ENCODE results near the gene POLD2.

The POLD2 gene

DNA sequence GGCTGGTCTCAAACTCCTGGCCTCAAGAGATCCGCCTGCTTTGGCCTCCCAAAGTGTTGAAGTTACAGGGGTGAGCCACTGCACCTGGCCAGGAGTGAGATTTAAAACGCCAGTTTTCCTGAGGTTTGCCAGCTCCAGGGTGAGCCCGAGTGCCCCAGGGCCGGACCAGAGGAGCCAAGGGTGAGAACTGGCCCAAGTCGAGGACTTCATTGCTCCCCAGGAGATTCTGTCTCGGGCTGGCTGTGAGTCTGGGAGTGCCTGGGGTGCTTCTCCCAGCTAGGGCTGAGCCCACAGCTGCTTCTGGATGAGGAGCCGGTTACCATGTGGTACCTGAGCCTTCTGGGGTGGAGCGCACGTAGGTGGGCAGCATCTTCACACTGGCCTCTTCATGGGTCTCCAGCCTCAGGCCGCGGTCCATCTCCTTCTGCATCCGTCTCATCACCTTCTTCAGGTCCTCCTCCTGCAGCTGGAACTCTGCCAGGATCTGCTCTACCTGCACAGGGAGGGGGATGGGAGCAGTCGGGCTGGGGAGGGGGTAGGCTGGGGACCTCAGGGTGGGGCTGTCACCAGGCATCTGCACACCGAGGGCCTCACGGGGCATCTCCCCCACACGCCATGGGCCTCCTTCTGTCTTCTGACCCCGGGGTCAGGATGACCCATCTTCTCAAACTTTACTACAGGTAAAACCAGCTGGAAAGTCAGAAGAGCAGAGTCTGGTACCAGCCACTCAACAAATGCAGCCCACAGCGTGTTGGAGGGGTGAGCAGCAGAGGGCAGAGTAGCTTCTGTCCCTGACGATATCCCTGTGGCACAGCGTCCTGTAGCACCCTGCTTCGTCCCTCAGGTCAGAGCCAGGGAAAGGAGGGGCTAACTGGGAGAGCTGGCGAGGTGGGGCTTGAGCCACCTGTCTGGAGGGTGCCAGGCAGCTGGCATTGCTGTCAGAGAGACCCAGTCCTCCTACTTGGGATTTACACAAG lies 29.9 kb upstream of the POLD2 start:
- peaks cover 0 to 3% (median 0%) of the 10 kb centered on the region in 5 donors for H3K4me1 ChIP-seq (ENCODE audit: control insufficient read depth in 5 of 5, insufficient read depth in 5 of 5, low read length in 5 of 5)
- H3K4me3 ChIP-seq (ENCODE audit: low read depth in 1 of 5, low read length in 5 of 5) = no peak overlapping the region
- H3K9me3 ChIP-seq (ENCODE audit: control insufficient read depth in 5 of 5, low read length in 5 of 5) = no peaks in the 10 kb centered on the region
- no peaks in the 10 kb centered on the region for H3K27me3 ChIP-seq (ENCODE audit: control insufficient read depth in 5 of 5, insufficient read depth in 4 of 5, low read length in 5 of 5)
- no peaks in the 10 kb centered on the region for H3K36me3 ChIP-seq (ENCODE audit: control insufficient read depth in 5 of 5, insufficient read depth in 5 of 5, low read length in 5 of 5)
- H3K27ac ChIP-seq (ENCODE audit: low read depth, low read length) = no peak overlapping the region
- H3K9ac ChIP-seq (ENCODE audit: low read length in 5 of 5) = no peak overlapping the region

DNA sequence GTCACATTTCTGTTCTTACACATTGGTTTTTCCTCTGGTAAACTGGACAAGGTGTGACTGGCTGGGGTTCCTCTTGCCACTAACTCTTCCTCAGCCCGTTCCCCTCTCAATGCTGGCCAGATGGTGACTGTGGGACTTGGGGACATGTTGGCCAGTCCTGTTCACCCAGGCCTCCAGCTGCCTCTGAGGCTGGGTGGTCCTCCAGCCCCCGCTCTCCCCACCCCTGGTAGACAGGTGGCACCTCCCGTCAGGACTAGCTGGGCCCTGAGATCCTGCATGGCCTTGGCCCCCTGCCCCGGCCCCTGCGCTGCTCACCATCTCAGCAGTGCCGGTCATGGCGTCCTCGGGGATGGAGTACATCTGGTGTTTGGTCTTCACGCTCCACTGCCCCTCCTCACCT lies 28.6 kb upstream of the POLD2 start:
- H3K9ac ChIP-seq (ENCODE audit: low read length in 5 of 5) = no peak overlapping the region
- H3K4me3 ChIP-seq (ENCODE audit: low read depth in 1 of 5, low read length in 5 of 5) = no peak overlapping the region
- H3K27ac ChIP-seq (ENCODE audit: low read depth, low read length) = no peak overlapping the region
- H3K9me3 ChIP-seq (ENCODE audit: control insufficient read depth in 5 of 5, low read length in 5 of 5) = no peaks in the 10 kb centered on the region
- H3K27me3 ChIP-seq (ENCODE audit: control insufficient read depth in 5 of 5, insufficient read depth in 4 of 5, low read length in 5 of 5) = no peaks in the 10 kb centered on the region
- H3K36me3 ChIP-seq (ENCODE audit: control insufficient read depth in 5 of 5, insufficient read depth in 5 of 5, low read length in 5 of 5) = no peaks in the 10 kb centered on the region
- H3K4me1 ChIP-seq (ENCODE audit: control insufficient read depth in 5 of 5, insufficient read depth in 5 of 5, low read length in 5 of 5) = no peaks in the 10 kb centered on the region

DNA sequence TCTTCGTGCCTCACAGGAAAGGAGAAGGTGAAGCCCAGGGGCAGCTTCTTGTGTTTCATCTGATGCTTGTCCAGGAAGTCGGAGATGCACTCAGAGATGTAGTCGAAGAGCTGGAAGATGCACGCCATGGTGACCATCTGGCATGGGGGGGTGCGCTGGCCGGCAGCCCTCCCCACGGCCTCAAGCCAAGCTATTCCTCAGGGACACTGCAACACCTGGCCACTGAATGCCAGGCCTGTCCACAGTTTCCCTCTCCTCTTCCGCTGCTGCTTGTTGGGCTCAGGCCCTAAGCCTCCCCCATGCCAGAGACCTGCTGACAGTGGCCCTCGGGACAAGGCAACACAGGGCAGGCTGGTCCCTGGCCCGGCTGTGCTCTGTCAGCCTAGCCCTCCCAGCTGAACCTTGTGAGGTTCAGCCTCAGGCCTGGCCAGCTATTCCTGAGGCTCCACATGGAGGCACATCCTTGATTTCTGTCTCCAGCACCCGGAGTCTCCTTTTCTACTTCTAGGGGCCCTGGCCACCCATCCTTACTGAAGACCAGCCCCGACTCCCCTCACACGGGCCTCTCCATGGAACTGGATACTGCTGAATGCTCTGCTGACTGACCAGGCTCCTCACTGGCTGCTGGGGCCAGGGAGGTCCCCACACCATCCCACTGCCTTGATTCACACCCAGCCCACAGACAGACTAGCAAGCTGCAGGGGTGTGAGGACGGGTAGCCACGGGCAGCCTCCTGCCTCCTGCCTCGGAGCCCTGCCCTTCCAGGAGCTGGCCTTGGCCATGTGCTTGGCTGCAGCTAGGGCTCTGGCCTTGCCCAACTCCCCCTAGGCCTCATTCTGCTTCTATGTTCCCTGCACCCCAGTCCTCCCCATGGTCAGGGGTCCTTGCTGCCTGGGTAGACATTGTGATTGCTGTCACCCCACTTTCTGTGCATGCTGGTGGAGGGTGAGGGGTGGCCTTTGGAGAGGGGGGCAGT lies 27.9 kb upstream of the POLD2 start:
- Histone ChIP-seq H3K9ac (ENCODE audit: low read length in 5 of 5) (no peak overlapping the region), H3K27ac (ENCODE audit: low read depth, low read length) (no peak overlapping the region), H3K4me1 (ENCODE audit: control insufficient read depth in 5 of 5, insufficient read depth in 5 of 5, low read length in 5 of 5) (peaks cover 0 to 5% (median 4%) of the 10 kb centered on the region in 5 donors), H3K27me3 (ENCODE audit: control insufficient read depth in 5 of 5, insufficient read depth in 4 of 5, low read length in 5 of 5) (peaks cover 0 to 6% (median 3%) of the 10 kb centered on the region in 5 donors), H3K9me3 (ENCODE audit: control insufficient read depth in 5 of 5, low read length in 5 of 5) (no peaks in the 10 kb centered on the region), H3K36me3 (ENCODE audit: control insufficient read depth in 5 of 5, insufficient read depth in 5 of 5, low read length in 5 of 5) (no peaks in the 10 kb centered on the region), H3K4me3 (ENCODE audit: low read depth in 1 of 5, low read length in 5 of 5) (no peak overlapping the region)

DNA sequence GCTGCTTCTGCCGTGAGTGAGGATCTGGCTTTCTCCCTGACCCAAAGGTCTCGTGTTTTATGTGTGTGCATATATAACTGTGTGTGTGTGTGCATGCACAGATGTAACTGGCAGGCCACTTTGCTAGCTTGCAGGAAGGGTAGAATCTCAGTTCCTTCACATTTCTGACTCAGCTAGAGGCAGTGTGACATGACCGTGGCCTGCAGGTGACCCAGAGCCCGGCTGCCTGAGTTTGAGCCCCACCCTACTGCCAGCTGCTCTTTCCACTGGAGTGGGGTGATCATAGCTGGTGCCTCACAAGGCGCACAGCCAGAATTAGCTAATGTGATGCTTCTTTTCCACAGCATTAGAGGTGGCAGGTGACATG lies 27.1 kb upstream of the POLD2 start:
- no peaks in the 10 kb centered on the region for H3K9me3 ChIP-seq (ENCODE audit: control insufficient read depth in 5 of 5, low read length in 5 of 5)
- peaks cover 0 to 12% (median 9%) of the 10 kb centered on the region in 5 donors for H3K4me1 ChIP-seq (ENCODE audit: control insufficient read depth in 5 of 5, insufficient read depth in 5 of 5, low read length in 5 of 5)
- no peak overlapping the region for H3K4me3 ChIP-seq (ENCODE audit: low read depth in 1 of 5, low read length in 5 of 5)
- H3K27me3 ChIP-seq (ENCODE audit: control insufficient read depth in 5 of 5, insufficient read depth in 4 of 5, low read length in 5 of 5) = peaks cover 0 to 7% (median 5%) of the 10 kb centered on the region in 5 donors
- no peak overlapping the region for H3K27ac ChIP-seq (ENCODE audit: low read depth, low read length)
- no peaks in the 10 kb centered on the region for H3K36me3 ChIP-seq (ENCODE audit: control insufficient read depth in 5 of 5, insufficient read depth in 5 of 5, low read length in 5 of 5)
- H3K9ac ChIP-seq (ENCODE audit: low read length in 5 of 5) = no peak overlapping the region

DNA sequence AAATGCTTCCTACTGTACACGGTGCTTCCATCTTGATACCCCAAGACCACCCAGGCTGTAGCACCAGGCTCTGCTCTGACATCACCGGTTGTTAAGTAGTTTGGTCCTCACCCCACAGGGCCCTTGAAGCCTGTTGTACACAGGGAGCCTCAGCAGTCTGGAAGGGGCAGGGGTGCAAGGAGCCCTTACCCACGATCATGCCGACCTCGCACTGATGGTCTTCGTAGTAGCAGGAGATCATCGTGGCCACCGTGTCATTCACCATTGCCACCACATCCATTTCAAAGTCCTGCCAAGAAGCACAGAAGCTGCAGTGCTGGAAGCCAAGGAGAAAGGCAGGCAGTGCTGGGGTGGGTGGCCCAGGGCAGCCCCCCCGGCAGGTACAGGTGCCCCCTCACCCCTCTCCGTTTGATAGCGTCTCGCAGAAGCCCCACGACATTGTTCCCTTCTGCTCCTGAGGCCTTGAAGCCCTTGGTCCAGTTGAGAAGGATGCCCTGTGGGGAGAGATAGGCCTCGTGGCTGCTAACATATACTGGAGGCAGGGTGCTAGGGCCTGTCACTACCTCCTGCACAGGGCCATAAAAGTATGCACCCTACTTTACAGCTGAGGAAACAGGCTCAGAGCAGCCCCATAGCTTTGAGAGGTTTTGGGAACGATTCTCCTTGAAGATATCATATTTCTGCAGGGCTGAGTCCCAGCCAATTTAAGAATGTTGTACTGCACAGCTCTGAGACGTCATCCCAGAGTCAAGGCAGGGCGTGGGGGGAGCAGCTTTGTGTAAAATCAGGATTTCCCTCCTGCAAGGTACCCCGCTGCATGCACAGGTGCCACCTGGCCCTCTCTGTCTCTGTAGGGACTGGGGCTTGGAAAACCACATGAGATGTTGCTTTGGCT lies 26.5 kb upstream of the POLD2 start:
- Histone ChIP-seq H3K36me3 (ENCODE audit: control insufficient read depth in 5 of 5, insufficient read depth in 5 of 5, low read length in 5 of 5) (no peaks in the 10 kb centered on the region), H3K4me1 (ENCODE audit: control insufficient read depth in 5 of 5, insufficient read depth in 5 of 5, low read length in 5 of 5) (peaks cover 0 to 17% (median 14%) of the 10 kb centered on the region in 5 donors), H3K27ac (ENCODE audit: low read depth, low read length) (no peak overlapping the region), H3K9me3 (ENCODE audit: control insufficient read depth in 5 of 5, low read length in 5 of 5) (no peaks in the 10 kb centered on the region), H3K4me3 (ENCODE audit: low read depth in 1 of 5, low read length in 5 of 5) (no peak overlapping the region), H3K27me3 (ENCODE audit: control insufficient read depth in 5 of 5, insufficient read depth in 4 of 5, low read length in 5 of 5) (peaks cover 0 to 11% (median 10%) of the 10 kb centered on the region in 5 donors), H3K9ac (ENCODE audit: low read length in 5 of 5) (no peak overlapping the region)

DNA sequence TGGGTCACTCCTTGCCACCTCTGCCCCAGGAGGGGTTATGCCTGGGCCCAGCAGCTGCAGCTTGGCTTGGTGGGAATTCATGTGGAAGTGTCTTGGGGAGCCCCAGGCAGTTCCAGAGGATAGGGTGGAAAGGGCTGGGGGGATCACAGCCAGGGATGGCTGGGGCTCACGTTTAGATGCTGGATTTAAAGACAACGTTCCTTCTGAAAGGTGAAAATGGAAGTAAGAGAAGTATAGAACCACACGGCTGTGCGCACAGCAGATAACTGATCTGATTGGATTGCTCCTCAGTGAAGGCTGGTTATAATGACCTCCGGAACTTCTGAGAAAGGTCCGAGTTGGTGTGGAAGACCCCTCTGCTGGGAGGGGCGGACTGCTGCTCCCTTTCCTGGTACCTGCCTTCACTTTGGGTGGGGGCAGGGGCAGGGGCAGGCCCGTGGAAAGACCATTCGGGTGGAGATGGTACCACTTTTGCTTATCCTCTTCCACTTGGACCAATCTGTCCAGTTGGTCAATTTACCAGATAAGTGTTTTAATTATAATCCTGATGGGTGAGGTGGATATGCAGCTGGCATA lies 25.7 kb upstream of the POLD2 start:
- Histone ChIP-seq H3K27me3 (ENCODE audit: control insufficient read depth in 5 of 5, insufficient read depth in 4 of 5, low read length in 5 of 5) (peaks cover 0 to 13% (median 10%) of the 10 kb centered on the region in 5 donors), H3K9ac (ENCODE audit: low read length in 5 of 5) (no peak overlapping the region), H3K36me3 (ENCODE audit: control insufficient read depth in 5 of 5, insufficient read depth in 5 of 5, low read length in 5 of 5) (no peaks in the 10 kb centered on the region), H3K9me3 (ENCODE audit: control insufficient read depth in 5 of 5, low read length in 5 of 5) (no peaks in the 10 kb centered on the region), H3K4me1 (ENCODE audit: control insufficient read depth in 5 of 5, insufficient read depth in 5 of 5, low read length in 5 of 5) (peaks cover 0 to 17% (median 14%) of the 10 kb centered on the region in 5 donors), H3K27ac (ENCODE audit: low read depth, low read length) (no peak overlapping the region), H3K4me3 (ENCODE audit: low read depth in 1 of 5, low read length in 5 of 5) (no peak overlapping the region)

DNA sequence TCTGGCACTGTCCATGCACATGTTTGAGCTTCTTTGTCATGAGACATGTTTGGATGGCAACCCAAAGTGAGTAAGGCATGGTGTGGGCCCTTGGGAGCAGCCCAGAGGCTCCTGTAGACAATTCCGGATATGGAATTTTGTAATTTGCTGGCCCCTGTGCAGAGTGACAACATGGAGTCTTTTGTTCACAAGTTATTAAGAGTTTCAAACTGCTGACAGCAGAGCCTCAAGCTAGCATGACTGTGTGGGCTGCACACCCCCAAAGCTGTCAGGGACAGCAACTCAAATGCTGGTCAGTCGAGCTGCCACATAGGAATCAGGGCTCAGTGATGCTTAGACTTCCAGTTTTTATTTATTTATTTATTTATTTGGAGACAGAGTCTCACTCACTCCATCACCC lies 24.8 kb upstream of the POLD2 start:
- Histone ChIP-seq H3K4me1 (ENCODE audit: control insufficient read depth in 5 of 5, insufficient read depth in 5 of 5, low read length in 5 of 5) (peaks cover 0 to 17% (median 14%) of the 10 kb centered on the region in 5 donors), H3K27ac (ENCODE audit: low read depth, low read length) (no peak overlapping the region)

DNA sequence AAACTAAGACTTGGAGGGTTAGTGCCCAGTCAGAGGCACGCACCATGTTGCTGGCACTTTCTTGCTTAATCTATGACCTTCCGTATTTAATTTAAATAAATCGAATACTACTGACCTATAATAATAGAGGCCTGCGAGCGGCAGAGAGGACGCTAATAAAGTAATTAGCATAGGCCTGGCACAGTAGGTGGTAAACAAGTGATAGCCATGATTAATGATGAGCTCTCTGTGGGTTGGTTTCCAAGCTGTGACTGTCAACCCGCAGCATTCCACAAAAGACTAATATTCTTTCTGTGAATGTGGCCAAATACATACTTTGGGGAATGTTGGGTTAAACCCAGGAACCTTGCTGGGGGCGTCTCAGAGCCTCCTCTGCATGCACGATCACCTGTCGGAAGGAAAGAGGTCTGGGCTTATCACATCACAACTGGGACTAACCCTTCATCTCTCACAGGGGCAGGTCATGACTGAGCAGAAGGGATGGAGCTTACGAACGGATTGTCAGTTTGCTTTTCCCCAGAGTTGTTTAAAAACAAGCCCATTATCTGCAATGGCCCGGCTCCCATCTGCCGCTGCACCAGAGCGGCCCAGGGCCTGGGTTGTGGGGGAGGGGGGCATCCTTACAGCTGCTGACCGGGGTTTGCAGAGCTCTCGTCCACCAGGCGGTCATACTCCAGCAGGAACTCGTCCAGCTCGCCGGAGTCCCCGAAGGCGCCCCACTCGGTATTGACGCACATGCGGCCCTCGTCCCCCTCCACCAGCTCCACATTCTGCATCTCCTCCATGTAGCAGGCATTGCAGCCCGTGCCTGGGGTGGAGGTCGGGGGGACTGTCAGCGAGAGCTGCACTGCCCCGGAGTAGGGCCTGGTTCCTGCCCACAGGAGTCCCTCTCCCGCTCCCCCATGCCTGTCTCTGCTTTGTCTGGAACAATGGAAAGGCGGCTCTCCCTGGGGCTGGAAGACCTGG lies 24.0 kb upstream of the POLD2 start:
- H3K36me3 ChIP-seq (ENCODE audit: control insufficient read depth in 5 of 5, insufficient read depth in 5 of 5, low read length in 5 of 5) = no peaks in the 10 kb centered on the region
- peaks cover 0 to 13% (median 10%) of the 10 kb centered on the region in 5 donors for H3K27me3 ChIP-seq (ENCODE audit: control insufficient read depth in 5 of 5, insufficient read depth in 4 of 5, low read length in 5 of 5)
- H3K27ac ChIP-seq (ENCODE audit: low read depth, low read length) = no peak overlapping the region
- peaks cover 0 to 17% (median 14%) of the 10 kb centered on the region in 5 donors for H3K4me1 ChIP-seq (ENCODE audit: control insufficient read depth in 5 of 5, insufficient read depth in 5 of 5, low read length in 5 of 5)
- H3K4me3 ChIP-seq (ENCODE audit: low read depth in 1 of 5, low read length in 5 of 5) = no peak overlapping the region
- H3K9me3 ChIP-seq (ENCODE audit: control insufficient read depth in 5 of 5, low read length in 5 of 5) = no peaks in the 10 kb centered on the region
- no peak overlapping the region for H3K9ac ChIP-seq (ENCODE audit: low read length in 5 of 5)

More for the DNA sequence above, 24.8 kb upstream of the POLD2 start:
- Histone ChIP-seq H3K4me3 (ENCODE audit: low read depth in 1 of 5, low read length in 5 of 5) (no peak overlapping the region), H3K27me3 (ENCODE audit: control insufficient read depth in 5 of 5, insufficient read depth in 4 of 5, low read length in 5 of 5) (peaks cover 0 to 13% (median 10%) of the 10 kb centered on the region in 5 donors), H3K36me3 (ENCODE audit: control insufficient read depth in 5 of 5, insufficient read depth in 5 of 5, low read length in 5 of 5) (no peaks in the 10 kb centered on the region), H3K9me3 (ENCODE audit: control insufficient read depth in 5 of 5, low read length in 5 of 5) (no peaks in the 10 kb centered on the region), H3K9ac (ENCODE audit: low read length in 5 of 5) (no peak overlapping the region)
